H9 (cell line): ENCODE data around the gene MRFAP1. TPM values are rescaled to one million over a fixed set of nuclear protein-coding genes. Genes with fewer than 3 reads are reported as not detected.

Source experiments
- DNase-seq: peaks from one replicate; pipeline ENCODE4 v3.0.0-alpha.2; 2017
- H2AFZ ChIP-seq: one replicate; pipeline ENCODE4 v1.6.1; 2013; ENCODE audit warnings: mild to moderate bottlenecking, low read length, control low read depth, moderate library complexity
- H2AK5ac ChIP-seq: 2 replicates; pipeline ENCODE4 v1.6.1; 2013; ENCODE audit warnings: low read length, control low read depth, mixed read lengths; ENCODE audit not compliant: insufficient read length
- H2BK120ac ChIP-seq: one replicate; pipeline ENCODE4 v1.6.1; 2013; ENCODE audit warnings: low read depth, mild to moderate bottlenecking, low read length, control low read depth, inconsistent platforms; ENCODE audit not compliant: poor library complexity, severe bottlenecking
- H2BK12ac ChIP-seq: 2 replicates; pipeline ENCODE4 v1.6.1; 2013; ENCODE audit warnings: low read length, control low read depth, mixed read lengths, low read depth; ENCODE audit not compliant: insufficient read length
- H2BK15ac ChIP-seq: 2 replicates; pipeline ENCODE4 v1.6.1; 2013; ENCODE audit warnings: low read depth, low read length, control low read depth
- H2BK20ac ChIP-seq: one replicate; pipeline ENCODE4 v1.6.1; 2013; ENCODE audit warnings: low read depth, mild to moderate bottlenecking, low read length, control low read depth, inconsistent platforms; ENCODE audit not compliant: poor library complexity, severe bottlenecking
- H2BK5ac ChIP-seq: 2 replicates; pipeline ENCODE4 v1.6.1; 2013; ENCODE audit warnings: low read length, control low read depth, mixed read lengths; ENCODE audit not compliant: insufficient read length
- H3K14ac ChIP-seq: 2 replicates; pipeline ENCODE4 v1.6.1; 2013; ENCODE audit warnings: low read length, control low read depth; ENCODE audit not compliant: insufficient read depth
- H3K18ac ChIP-seq: 2 replicates; pipeline ENCODE4 v1.6.1; 2013; ENCODE audit warnings: low read depth, mild to moderate bottlenecking, mixed read lengths, low read length, control low read depth; ENCODE audit not compliant: insufficient read length
- H3K23ac ChIP-seq: 2 replicates; pipeline ENCODE4 v1.6.1; 2013; ENCODE audit warnings: low read length, control low read depth, mixed read lengths, low read depth; ENCODE audit not compliant: insufficient read length
- H3K23me2 ChIP-seq: 2 replicates; pipeline ENCODE4 v1.6.1; 2013; ENCODE audit warnings: low read depth, mild to moderate bottlenecking, mixed read lengths, low read length, control low read depth; ENCODE audit not compliant: insufficient read length, poor library complexity, severe bottlenecking
- H3K27ac ChIP-seq: 2 replicates; pipeline ENCODE4 v1.5.1; 2013; ENCODE audit warnings: low read length, control low read depth, mixed read lengths, low read depth; ENCODE audit not compliant: insufficient read length
- H3K27me3 ChIP-seq: 2 replicates; pipeline ENCODE4 v1.6.1; 2013; ENCODE audit warnings: low read length, control low read depth, inconsistent platforms; ENCODE audit not compliant: insufficient read depth
- H3K4ac ChIP-seq: 2 replicates; pipeline ENCODE4 v1.6.1; 2013; ENCODE audit warnings: low read depth, mild to moderate bottlenecking, control low read depth, inconsistent platforms, low read length, moderate library complexity
- H3K4me1 ChIP-seq: 2 replicates; pipeline ENCODE4 v1.6.1; 2013; ENCODE audit warnings: low read length, control low read depth, inconsistent platforms; ENCODE audit not compliant: insufficient read depth
- H3K4me2 ChIP-seq: 2 replicates; pipeline ENCODE4 v1.6.1; 2013; ENCODE audit warnings: low read length, control low read depth, mixed read lengths; ENCODE audit not compliant: insufficient read length, insufficient read depth
- H3K56ac ChIP-seq: 2 replicates; pipeline ENCODE4 v1.6.1; 2013; ENCODE audit warnings: low read depth, mild to moderate bottlenecking, mixed read lengths, low read length, control low read depth; ENCODE audit not compliant: insufficient read length
- H3K79me1 ChIP-seq: 2 replicates; pipeline ENCODE4 v1.6.1; 2013; ENCODE audit warnings: low read depth, mild to moderate bottlenecking, moderate library complexity, low read length, control low read depth, inconsistent platforms; ENCODE audit not compliant: insufficient read depth, poor library complexity, severe bottlenecking
- H3K79me2 ChIP-seq: 2 replicates; pipeline ENCODE4 v1.6.1; 2013; ENCODE audit warnings: low read length, control low read depth, inconsistent platforms; ENCODE audit not compliant: insufficient read depth
- H3K9ac ChIP-seq: 2 replicates; pipeline ENCODE4 v1.6.1; 2013; ENCODE audit warnings: low read length, control low read depth, mixed read lengths; ENCODE audit not compliant: insufficient read length; ENCODE audit errors: extremely low read depth
- H3K9me3 ChIP-seq: one replicate; pipeline ENCODE4 v1.6.1; 2013; ENCODE audit warnings: low read depth, low read length, inconsistent platforms; ENCODE audit not compliant: control insufficient read depth
- H3T11ph ChIP-seq: one replicate; pipeline ENCODE4 v1.6.1; 2013; ENCODE audit warnings: mild to moderate bottlenecking, low read length, control low read depth, inconsistent platforms
- H4K20me1 ChIP-seq: one replicate; pipeline ENCODE4 v1.6.1; 2013; ENCODE audit not compliant: control insufficient read depth, insufficient read length, insufficient read depth
- H4K5ac ChIP-seq: 2 replicates; pipeline ENCODE4 v1.6.1; 2013; ENCODE audit warnings: low read depth, mild to moderate bottlenecking, mixed read lengths, low read length, control low read depth; ENCODE audit not compliant: insufficient read length
- H4K8ac ChIP-seq: replicated peaks from 2 replicates; pipeline ENCODE4 v1.6.1; 2013; ENCODE audit warnings: low read length, control low read depth, mixed read lengths, low read depth; ENCODE audit not compliant: insufficient read length
- H4K91ac ChIP-seq: 2 replicates; pipeline ENCODE4 v1.6.1; 2013; ENCODE audit warnings: low read depth, mild to moderate bottlenecking, moderate library complexity, mixed read lengths, low read length, control low read depth; ENCODE audit not compliant: insufficient read length
- H3K27ac Mint-ChIP-seq, 3 experiments: 2 replicates in 2 of 3; 3 replicates in 1 of 3; pipeline ENCODE4 v1.8.0; 2020 to 2021; ENCODE audit warnings: mixed read lengths in 3 of 3, mild to moderate bottlenecking in 1 of 3, moderate library complexity in 1 of 3
- H3K27me3 Mint-ChIP-seq: 2 replicates; pipeline ENCODE4 v1.8.0; 2021; ENCODE audit warnings: low read depth, mild to moderate bottlenecking, moderate library complexity, mixed read lengths
- H3K36me3 Mint-ChIP-seq, 3 experiments: 2 replicates in 2 of 3; 3 replicates in 1 of 3; pipeline ENCODE4 v1.8.0; 2020 to 2021; ENCODE audit warnings: low read depth in 3 of 3, mixed read lengths in 3 of 3; ENCODE audit not compliant: insufficient read depth in 1 of 3
- H3K4me1 Mint-ChIP-seq, 2 experiments: 2 replicates each; pipeline ENCODE4 v1.8.0; 2020; ENCODE audit warnings: mixed read lengths in 2 of 2
- H3K4me3 Mint-ChIP-seq, 2 experiments: 2 replicates in 1 of 2; 3 replicates in 1 of 2; pipeline ENCODE4 v1.8.0; 2020 to 2021; ENCODE audit warnings: mild to moderate bottlenecking in 2 of 2, mixed read lengths in 2 of 2, moderate library complexity in 1 of 2
- H3K9me3 Mint-ChIP-seq, 2 experiments: 2 replicates in 1 of 2; 3 replicates in 1 of 2; pipeline ENCODE4 v1.8.0; 2020; ENCODE audit warnings: mild to moderate bottlenecking in 2 of 2, mixed read lengths in 2 of 2, moderate library complexity in 1 of 2
- WGBS: extraction: QIAGEN DNeasy Blood & Tissue Kit; methylation state at CpG from one replicate; pipeline ENCODE4 v1.1.7; 2013; ENCODE audit warnings: missing lambda C conversion rate, low lambda C conversion rate, mixed read lengths; ENCODE audit not compliant: insufficient read length; ENCODE audit errors: extremely low coverage; 5-methylcytosine and 5-hydroxymethylcytosine counted together
- total RNA-seq: library from RNA; stranded (reverse); gene quantifications from 2 replicates; pipeline ENCODE4 v1.2.1, GENCODE V29; 2021
- TF ChIP-seq, protein P1 (sequence below): fragments of 200-600 bp; sonication (generic); conservative IDR thresholded peaks from 3 replicates; pipeline ENCODE4 v1.8.0; 2021; ENCODE audit warnings: antibody characterized with exemption, mild to moderate bottlenecking

MRFAP1 gene
- total RNA-seq, 1 experiment from 2014 or later: 328 TPM

DNA sequence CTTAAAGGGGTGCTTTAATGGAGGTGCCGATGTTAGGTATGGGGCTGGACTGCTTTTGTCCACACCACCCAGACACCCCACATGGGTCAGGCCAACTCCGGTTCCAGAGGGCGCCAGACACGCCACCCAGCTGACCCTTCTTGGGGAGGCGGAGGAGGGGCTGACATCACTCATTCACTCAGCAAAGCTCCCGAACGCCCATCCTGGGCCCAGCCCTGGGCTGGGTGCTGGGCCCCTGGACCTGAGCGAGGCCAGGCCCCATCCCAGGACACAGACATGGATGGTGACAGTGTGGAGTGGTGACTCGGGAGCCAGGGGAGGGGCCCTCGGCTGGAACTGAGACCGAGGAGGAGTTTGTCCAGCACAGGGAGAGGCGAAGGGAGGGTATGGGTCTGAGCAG lies 37.4 kb upstream of the MRFAP1 start:
- Histone ChIP-seq H3K23ac (no peak overlapping the region), H3K56ac (no peak overlapping the region), H3K27me3 (no peaks in the 10 kb centered on the region), H2AFZ (no peak overlapping the region), H2AK5ac (no peak overlapping the region), H3K4ac (no peak overlapping the region), H4K20me1 (no peaks in the 10 kb centered on the region), H3K14ac (no peak overlapping the region; the same call in 1 of the 2 replicates), H2BK15ac (no peak overlapping the region), H3K9me3 (no peaks in the 10 kb centered on the region), H3K9ac (no peak overlapping the region), H2BK12ac (no peak overlapping the region), H3K4me1 (no peaks in the 10 kb centered on the region), H4K8ac (no peak overlapping the region), H4K5ac (no peak overlapping the region), H3K27ac (no peak overlapping the region), H2BK20ac (no peak overlapping the region), H2BK5ac (no peak overlapping the region), H3K18ac (no peak overlapping the region), H2BK120ac (no peak overlapping the region), H3T11ph (no peak overlapping the region), H3K4me2 (no peak overlapping the region), H3K79me2 (no peaks in the 10 kb centered on the region), H3K23me2 (no peaks in the 10 kb centered on the region), H3K79me1 (no peaks in the 10 kb centered on the region), H4K91ac (no peak overlapping the region)
- Mint-ChIP-seq H3K36me3 (peaks cover 7 to 34% (median 27%) of the 10 kb centered on the region in 3 experiments), H3K9me3 (peaks cover 12 to 17% of the 10 kb centered on the region in 2 experiments), H3K27ac (no peak overlapping the region), H3K4me1 (no peaks in the 10 kb centered on the region), H3K27me3 (peaks cover 8% of the 10 kb centered on the region), H3K4me3 (no peak overlapping the region)
- WGBS: no CpG with 5 or more reads among the region's 12 CpGs
- TF ChIP-seq, protein P1, sequence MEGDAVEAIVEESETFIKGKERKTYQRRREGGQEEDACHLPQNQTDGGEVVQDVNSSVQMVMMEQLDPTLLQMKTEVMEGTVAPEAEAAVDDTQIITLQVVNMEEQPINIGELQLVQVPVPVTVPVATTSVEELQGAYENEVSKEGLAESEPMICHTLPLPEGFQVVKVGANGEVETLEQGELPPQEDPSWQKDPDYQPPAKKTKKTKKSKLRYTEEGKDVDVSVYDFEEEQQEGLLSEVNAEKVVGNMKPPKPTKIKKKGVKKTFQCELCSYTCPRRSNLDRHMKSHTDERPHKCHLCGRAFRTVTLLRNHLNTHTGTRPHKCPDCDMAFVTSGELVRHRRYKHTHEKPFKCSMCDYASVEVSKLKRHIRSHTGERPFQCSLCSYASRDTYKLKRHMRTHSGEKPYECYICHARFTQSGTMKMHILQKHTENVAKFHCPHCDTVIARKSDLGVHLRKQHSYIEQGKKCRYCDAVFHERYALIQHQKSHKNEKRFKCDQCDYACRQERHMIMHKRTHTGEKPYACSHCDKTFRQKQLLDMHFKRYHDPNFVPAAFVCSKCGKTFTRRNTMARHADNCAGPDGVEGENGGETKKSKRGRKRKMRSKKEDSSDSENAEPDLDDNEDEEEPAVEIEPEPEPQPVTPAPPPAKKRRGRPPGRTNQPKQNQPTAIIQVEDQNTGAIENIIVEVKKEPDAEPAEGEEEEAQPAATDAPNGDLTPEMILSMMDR: no peak
- DNase-seq: no peak
